NCI-H748 treated with DMSO at 0.1 percent for 48 hours (cell line): ENCODE results near the gene KCNAB1.
"Not testable (repeated sequence)": the region's sequence is repeated elsewhere in the genome, so short reads cannot be mapped to it uniquely, and the experiment has no call there.

Experiments used
- DNase-seq: peaks from one replicate; lab custom pipeline; 2025; lab: John Stamatoyannopoulos, UW

The KCNAB1 gene

GRCh38 chr3:156120528-156121251 is at the start of gene KCNAB1:
KCNAB1 (plus strand) TSS chr3:156120578.
- DNase-seq, result no peak

- no peak for DNase-seq
Observed at GRCh38 chr3:156071031-156071430, 49.3 kb upstream of the KCNAB1 start.

GRCh38 chr3:156072950-156073657 is 47.3 kb upstream of the KCNAB1 start:
- not testable (repeated sequence) for DNase-seq

GRCh38 chr3:156090126-156090525 is 30.3 kb upstream of the KCNAB1 start:
- DNase-seq, result no peak

- DNase-seq, result no peak
Observed at GRCh38 chr3:156093964-156094363, 26.4 kb upstream of the KCNAB1 start.

- DNase-seq, result no peak
Observed at GRCh38 chr3:156094391-156094790, 26.0 kb upstream of the KCNAB1 start.

- not testable (repeated sequence) for DNase-seq
Observed at GRCh38 chr3:156095652-156096051, 24.7 kb upstream of the KCNAB1 start.

- no peak for DNase-seq
Observed at GRCh38 chr3:156098437-156099035, 21.8 kb upstream of the KCNAB1 start.

- not testable (repeated sequence) for DNase-seq
Observed at GRCh38 chr3:156099348-156099747, 21.0 kb upstream of the KCNAB1 start.

- not testable (repeated sequence) for DNase-seq
Observed at GRCh38 chr3:156099984-156100383, 20.4 kb upstream of the KCNAB1 start.

- DNase-seq, result no peak
Observed at GRCh38 chr3:156102267-156102931, 18.0 kb upstream of the KCNAB1 start.

- no peak for DNase-seq
Observed at GRCh38 chr3:156106721-156107373, 13.5 kb upstream of the KCNAB1 start.

GRCh38 chr3:156107504-156107903 is 12.9 kb upstream of the KCNAB1 start:
- no peak for DNase-seq

- no peak for DNase-seq
Observed at GRCh38 chr3:156108616-156109015, 11.8 kb upstream of the KCNAB1 start.

GRCh38 chr3:156109989-156110388 is 10.4 kb upstream of the KCNAB1 start:
- no peak for DNase-seq

GRCh38 chr3:156126467-156126866 is 6.1 kb downstream of the KCNAB1 start:
- no peak for DNase-seq

- no peak for DNase-seq
Observed at GRCh38 chr3:156131241-156131640, 10.9 kb downstream of the KCNAB1 start.

GRCh38 chr3:156131799-156132198 is 11.4 kb downstream of the KCNAB1 start:
- no peak for DNase-seq

GRCh38 chr3:156132313-156132712 is 11.9 kb downstream of the KCNAB1 start:
- DNase-seq, result no peak

- DNase-seq, result no peak
Observed at GRCh38 chr3:156133076-156133475, 12.7 kb downstream of the KCNAB1 start.

GRCh38 chr3:156135921-156136638 is 15.7 kb downstream of the KCNAB1 start:
- DNase-seq, result no peak
